Measurements from ENCODE around the gene RWDD1.

RWDD1 gene

DNA sequence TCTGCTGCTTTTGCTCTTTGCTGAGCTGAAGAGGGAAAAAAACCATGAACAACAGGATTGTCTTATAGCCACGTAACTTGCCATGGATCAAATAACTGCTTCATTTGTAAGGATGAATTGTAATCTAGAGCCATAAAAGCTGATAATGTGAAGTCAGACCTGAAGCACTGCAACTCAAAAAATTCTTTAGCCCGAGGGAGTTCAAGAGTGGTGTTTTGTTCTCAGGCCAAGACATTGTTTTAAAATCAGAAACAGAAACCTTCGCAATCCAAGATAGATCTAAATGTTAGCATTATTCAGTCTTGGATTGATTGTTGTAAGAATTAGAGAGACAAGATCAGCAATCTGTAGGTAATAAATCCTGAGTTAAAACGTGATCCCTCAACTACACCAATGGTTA is 25.7 kb upstream of the RWDD1 start, which contains the start of gene TRAPPC3L:
Gene TRAPPC3L (minus strand): TSS at position 34 of the 400 bp plus-strand sequence. CDS start 170 bp downstream, outside the sequence.
- TF ChIP-seq, protein P1, sequence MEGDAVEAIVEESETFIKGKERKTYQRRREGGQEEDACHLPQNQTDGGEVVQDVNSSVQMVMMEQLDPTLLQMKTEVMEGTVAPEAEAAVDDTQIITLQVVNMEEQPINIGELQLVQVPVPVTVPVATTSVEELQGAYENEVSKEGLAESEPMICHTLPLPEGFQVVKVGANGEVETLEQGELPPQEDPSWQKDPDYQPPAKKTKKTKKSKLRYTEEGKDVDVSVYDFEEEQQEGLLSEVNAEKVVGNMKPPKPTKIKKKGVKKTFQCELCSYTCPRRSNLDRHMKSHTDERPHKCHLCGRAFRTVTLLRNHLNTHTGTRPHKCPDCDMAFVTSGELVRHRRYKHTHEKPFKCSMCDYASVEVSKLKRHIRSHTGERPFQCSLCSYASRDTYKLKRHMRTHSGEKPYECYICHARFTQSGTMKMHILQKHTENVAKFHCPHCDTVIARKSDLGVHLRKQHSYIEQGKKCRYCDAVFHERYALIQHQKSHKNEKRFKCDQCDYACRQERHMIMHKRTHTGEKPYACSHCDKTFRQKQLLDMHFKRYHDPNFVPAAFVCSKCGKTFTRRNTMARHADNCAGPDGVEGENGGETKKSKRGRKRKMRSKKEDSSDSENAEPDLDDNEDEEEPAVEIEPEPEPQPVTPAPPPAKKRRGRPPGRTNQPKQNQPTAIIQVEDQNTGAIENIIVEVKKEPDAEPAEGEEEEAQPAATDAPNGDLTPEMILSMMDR (IDR thresholded peaks at IDR 0.05), result no peak
- Histone ChIP-seq H3K27me3 (ENCODE audit: control insufficient read depth, insufficient read depth, low read length) (no peaks in the 10 kb centered on the region), H3K36me3 (ENCODE audit: control insufficient read depth, insufficient read depth, low read length) (no peaks in the 10 kb centered on the region), H2AFZ (peak within 1 kb of the TSS; percentile 79), H3K27ac (peak within 1 kb of the TSS; percentile 85), H3K4me2 (ENCODE audit: low read length) (peak within 1 kb of the TSS; percentile 37), H3K9ac (no peak within 1 kb of the TSS), H3K9me3 (ENCODE audit: control insufficient read depth, low read length) (no peaks in the 10 kb centered on the region), H3K79me2 (no peaks in the 10 kb centered on the region), H3K4me1 (peaks cover 23% of the 10 kb centered on the region), H3K4me3 (ENCODE audit: low read depth, low read length) (peak within 1 kb of the TSS; percentile 34)

DNA sequence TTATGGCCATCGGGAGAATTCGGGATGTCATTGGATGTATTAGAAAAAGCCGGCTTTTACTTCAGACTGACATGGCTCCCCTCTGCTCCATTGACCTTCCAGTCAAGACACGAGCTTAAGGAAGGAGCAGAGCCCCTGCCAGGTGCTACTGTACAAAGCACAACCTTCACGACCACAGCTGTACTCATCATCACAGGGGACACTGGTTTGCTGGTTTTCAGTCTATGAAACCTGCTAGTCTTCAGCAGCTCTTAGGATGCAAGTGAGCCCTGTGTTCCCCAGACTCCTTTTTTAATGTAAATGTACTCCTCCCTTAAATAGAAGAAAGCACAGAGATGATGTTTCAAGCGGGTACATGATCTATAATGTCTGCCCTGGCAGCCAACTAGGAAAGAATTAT is 23.9 kb upstream of the RWDD1 start:
- Histone ChIP-seq H3K36me3 (ENCODE audit: control insufficient read depth, insufficient read depth, low read length) (no peaks in the 10 kb centered on the region), H2AFZ (no peak overlapping the region), H3K27me3 (ENCODE audit: control insufficient read depth, insufficient read depth, low read length) (no peaks in the 10 kb centered on the region), H3K4me1 (peaks cover 14% of the 10 kb centered on the region), H3K9me3 (ENCODE audit: control insufficient read depth, low read length) (no peaks in the 10 kb centered on the region), H3K79me2 (no peaks in the 10 kb centered on the region), H3K27ac (no peak overlapping the region), H3K9ac (no peak overlapping the region), H3K4me3 (ENCODE audit: low read depth, low read length) (no peak overlapping the region), H3K4me2 (ENCODE audit: low read length) (no peak overlapping the region)
- TF ChIP-seq, protein P1 (IDR thresholded peaks at IDR 0.05), result no peak

GRCh38 chr6:116550796-116551195 is 20.5 kb upstream of the RWDD1 start:
- Histone ChIP-seq H3K79me2 (no peaks in the 10 kb centered on the region), H3K9me3 (ENCODE audit: control insufficient read depth, low read length) (no peaks in the 10 kb centered on the region), H3K36me3 (ENCODE audit: control insufficient read depth, insufficient read depth, low read length) (no peaks in the 10 kb centered on the region), H3K9ac (no peak overlapping the region), H3K27me3 (ENCODE audit: control insufficient read depth, insufficient read depth, low read length) (no peaks in the 10 kb centered on the region), H3K4me3 (ENCODE audit: low read depth, low read length) (no peak overlapping the region), H2AFZ (no peak overlapping the region), H3K27ac (no peak overlapping the region), H3K4me1 (peaks cover 5% of the 10 kb centered on the region), H3K4me2 (ENCODE audit: low read length) (no peak overlapping the region)
- TF ChIP-seq, protein P1 (IDR thresholded peaks at IDR 0.05), result no peak

DNA sequence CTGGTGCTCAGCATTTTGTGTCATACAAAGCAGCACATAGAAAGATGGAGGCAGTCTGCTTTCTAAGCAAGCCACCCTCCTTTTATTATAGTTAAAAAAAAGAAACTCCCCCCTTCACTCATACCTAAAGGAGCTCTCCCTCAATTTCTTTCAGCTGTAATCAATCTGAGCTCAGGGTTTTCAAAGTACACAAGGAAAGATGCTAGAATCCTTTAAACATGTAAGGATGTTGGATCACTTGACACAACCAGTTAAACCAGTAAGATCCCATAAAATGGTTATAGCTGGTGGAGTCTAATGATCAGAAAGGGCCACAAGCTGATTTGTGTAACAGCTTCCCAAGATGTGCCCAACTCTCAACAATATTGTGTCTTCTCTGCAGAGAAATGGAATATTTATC is 17.9 kb upstream of the RWDD1 start, which contains the start of gene CALHM4:
Gene CALHM4 (plus strand): TSS at position 301 of the 400 bp plus-strand sequence. CDS start 43 bp downstream, at position 344.
- H3K9ac ChIP-seq, result no peak within 1 kb of the TSS
- H3K4me1 ChIP-seq, result peaks cover 19% of the 10 kb centered on the region
- H3K4me2 ChIP-seq (ENCODE audit: low read length), result no peak within 1 kb of the TSS
- H2AFZ ChIP-seq, result peak within 1 kb of the TSS; percentile 45
- TF ChIP-seq, protein P1 (IDR thresholded peaks at IDR 0.05), result no peak
- H3K27ac ChIP-seq, result no peak within 1 kb of the TSS
- no peak within 1 kb of the TSS for H3K4me3 ChIP-seq (ENCODE audit: low read depth, low read length)
- no peaks in the 10 kb centered on the region for H3K79me2 ChIP-seq
- H3K27me3 ChIP-seq (ENCODE audit: control insufficient read depth, insufficient read depth, low read length), result no peaks in the 10 kb centered on the region
- H3K9me3 ChIP-seq (ENCODE audit: control insufficient read depth, low read length), result no peaks in the 10 kb centered on the region
- no peaks in the 10 kb centered on the region for H3K36me3 ChIP-seq (ENCODE audit: control insufficient read depth, insufficient read depth, low read length)

DNA sequence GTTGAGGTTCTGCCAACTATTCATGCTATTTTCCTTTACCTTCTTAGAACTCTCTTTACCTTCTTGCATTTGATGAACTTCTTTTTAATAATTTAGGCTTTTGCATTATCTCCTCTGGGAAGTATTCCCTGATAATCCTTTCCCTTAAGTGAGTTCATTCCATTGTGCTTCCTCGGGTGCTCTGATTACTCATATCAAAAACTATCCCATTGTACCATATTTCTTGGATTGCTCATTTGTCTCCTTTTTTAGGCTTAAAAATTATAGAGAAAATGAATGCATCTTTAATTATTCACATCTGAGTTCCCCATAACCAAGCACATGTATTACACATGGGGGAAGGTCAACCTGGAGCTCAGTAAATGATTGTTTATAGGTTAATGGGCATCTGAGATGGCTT is 15.2 kb upstream of the RWDD1 start:
- no peak overlapping the region for H3K4me2 ChIP-seq (ENCODE audit: low read length)
- H3K27ac ChIP-seq, result peak overlapping the region; percentile 89
- TF ChIP-seq, protein P1 (IDR thresholded peaks at IDR 0.05), result no peak
- no peaks in the 10 kb centered on the region for H3K27me3 ChIP-seq (ENCODE audit: control insufficient read depth, insufficient read depth, low read length)
- no peak overlapping the region for H3K4me3 ChIP-seq (ENCODE audit: low read depth, low read length)
- no peak overlapping the region for H3K9ac ChIP-seq
- H3K79me2 ChIP-seq, result no peaks in the 10 kb centered on the region
- H3K9me3 ChIP-seq (ENCODE audit: control insufficient read depth, low read length), result no peaks in the 10 kb centered on the region
- no peaks in the 10 kb centered on the region for H3K36me3 ChIP-seq (ENCODE audit: control insufficient read depth, insufficient read depth, low read length)
- peak overlapping the region; percentile 57 for H2AFZ ChIP-seq
- peaks cover 40% of the 10 kb centered on the region for H3K4me1 ChIP-seq
